Mucosa of stomach (tissue), 1 donor: ENCODE measurements around the gene PROM1.

Experiments
- H3K27me3 ChIP-seq: one replicate; pipeline ENCODE4 v1.7.0; 2013; ENCODE audit warnings: mild to moderate bottlenecking, low read length; ENCODE audit not compliant: control insufficient read depth, insufficient read depth
- H3K36me3 ChIP-seq: one replicate; pipeline ENCODE4 v1.7.0; 2013; ENCODE audit warnings: low read length; ENCODE audit not compliant: control insufficient read depth, insufficient read depth
- H3K4me1 ChIP-seq: one replicate; pipeline ENCODE4 v1.7.0; 2013; ENCODE audit warnings: mild to moderate bottlenecking, low read length; ENCODE audit not compliant: control insufficient read depth, insufficient read depth
- H3K4me3 ChIP-seq: one replicate; pipeline ENCODE4 v1.7.0; 2013; ENCODE audit warnings: low read length
- H3K9ac ChIP-seq: one replicate; pipeline ENCODE4 v1.7.0; 2013; ENCODE audit warnings: mild to moderate bottlenecking, low read length, moderate library complexity
- H3K9me3 ChIP-seq: one replicate; pipeline ENCODE4 v1.7.0; 2013; ENCODE audit warnings: mild to moderate bottlenecking, low read length, moderate library complexity; ENCODE audit not compliant: control insufficient read depth
- donor health status: Pancreatic carcinoma.

The PROM1 gene

DNA sequence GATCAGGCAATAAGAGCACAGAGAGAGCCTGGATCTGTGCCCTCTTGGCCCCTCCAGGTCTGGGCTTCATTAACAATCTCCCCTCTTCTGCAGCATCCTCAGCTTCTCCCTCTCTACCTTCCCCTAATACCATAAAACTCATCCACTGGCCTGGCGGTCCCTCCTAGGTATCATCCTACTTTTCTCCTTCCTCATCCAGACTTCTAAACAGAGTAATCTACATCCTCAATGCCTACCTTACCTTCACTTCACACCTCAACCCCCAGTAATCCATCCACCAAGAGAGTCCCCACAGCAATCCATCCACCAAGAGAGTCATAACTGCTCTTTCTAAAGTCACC lies 162.3 kb downstream of the PROM1 start:
- H3K27me3 ChIP-seq, result no peaks in the 10 kb centered on the region

DNA sequence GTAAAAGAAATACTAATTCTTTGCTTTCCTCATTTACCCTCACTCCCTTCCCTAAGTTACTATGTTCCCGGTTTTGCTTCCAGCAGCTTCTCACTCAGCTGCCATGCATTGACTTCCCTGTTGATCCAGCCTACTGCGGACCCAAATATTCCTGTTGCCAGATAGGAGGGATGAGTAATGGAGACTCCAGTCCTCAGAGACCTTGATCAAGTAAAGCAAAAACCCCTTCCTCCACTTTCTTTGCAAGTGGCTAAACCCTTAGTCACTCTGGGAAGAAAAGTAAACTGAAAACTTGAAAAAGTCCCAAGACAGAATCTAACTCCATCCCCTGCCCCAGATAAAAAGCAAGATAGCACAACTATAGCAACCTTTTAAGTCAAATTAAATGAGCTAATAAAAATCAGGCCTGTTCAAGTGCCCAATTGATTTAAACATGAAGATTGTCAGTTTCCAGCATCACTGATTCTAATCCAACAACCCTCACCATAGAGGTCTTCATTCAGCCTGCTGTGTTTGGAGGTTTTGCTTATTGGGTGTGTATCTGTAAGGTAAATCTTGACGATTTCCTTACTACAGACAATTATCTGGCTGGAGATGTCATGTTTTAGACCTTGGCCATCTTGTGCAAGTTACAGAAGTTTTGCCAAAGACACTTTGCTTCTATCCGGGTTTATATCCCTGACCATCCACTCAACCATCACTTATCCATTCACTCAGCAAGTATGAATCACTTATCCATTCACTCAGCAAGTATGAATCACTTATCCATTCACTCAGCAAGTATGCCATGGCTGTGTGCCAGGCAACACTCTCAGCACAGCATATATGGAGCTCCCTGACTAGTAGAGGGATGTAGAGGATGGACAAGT lies 162.9 kb downstream of the PROM1 start:
- H3K27me3 ChIP-seq, result no peaks in the 10 kb centered on the region
- H3K9ac ChIP-seq, result no peak overlapping the region
- no peaks in the 10 kb centered on the region for H3K36me3 ChIP-seq
- H3K4me1 ChIP-seq, result peaks cover 9% of the 10 kb centered on the region
- H3K4me3 ChIP-seq, result no peak overlapping the region
- H3K9me3 ChIP-seq, result no peaks in the 10 kb centered on the region

More for the DNA sequence above, 162.3 kb downstream of the PROM1 start:
- H3K4me3 ChIP-seq, result no peak overlapping the region
- H3K36me3 ChIP-seq, result no peaks in the 10 kb centered on the region
- no peaks in the 10 kb centered on the region for H3K9me3 ChIP-seq
- peaks cover 9% of the 10 kb centered on the region for H3K4me1 ChIP-seq
- H3K9ac ChIP-seq, result no peak overlapping the region

DNA sequence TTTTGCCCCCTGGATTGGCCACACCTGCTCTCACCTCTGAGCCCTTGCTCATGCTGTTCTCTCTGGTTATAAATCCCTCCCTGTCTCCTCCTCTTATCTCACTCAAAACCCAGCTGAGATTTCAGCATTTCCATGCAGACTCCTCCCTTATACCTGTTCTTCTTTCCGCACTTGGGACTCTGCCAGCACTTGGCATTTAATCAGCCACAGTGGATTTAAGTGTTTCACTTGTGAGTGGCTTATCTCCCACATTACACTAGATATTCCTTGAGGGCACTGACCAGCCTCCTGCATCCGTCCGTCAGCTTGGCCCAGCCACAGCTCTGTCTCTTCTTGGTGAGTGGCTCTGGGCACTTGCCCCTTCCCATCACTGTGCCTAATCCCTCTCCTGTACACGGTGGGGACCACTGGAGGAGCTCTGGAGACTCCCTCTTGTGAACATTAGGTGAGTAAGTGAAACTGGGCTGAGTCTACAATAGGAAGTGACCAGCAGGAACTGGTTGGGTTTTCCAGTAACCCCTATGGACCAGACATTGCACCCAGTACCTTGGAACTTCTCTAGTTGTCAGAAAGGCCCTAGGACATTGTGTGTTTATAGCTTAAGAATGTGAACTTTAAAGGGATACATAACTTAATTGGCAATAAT lies 165.2 kb downstream of the PROM1 start:
- Histone ChIP-seq H3K9me3 (no peaks in the 10 kb centered on the region), H3K27me3 (no peaks in the 10 kb centered on the region), H3K9ac (no peak overlapping the region), H3K4me1 (peaks cover 9% of the 10 kb centered on the region), H3K4me3 (no peak overlapping the region), H3K36me3 (no peaks in the 10 kb centered on the region)
